Mesenteric fat pad (tissue), 1 donor: ENCODE results near the gene BID. TPM values are rescaled to one million over a fixed set of nuclear protein-coding genes. Genes with fewer than 3 reads are reported as not detected.

Experiments used
- DNase-seq: peaks from one replicate; pipeline ENCODE4 v3.0.0-alpha.2; 2020; ENCODE audit warnings: low spot score
- total RNA-seq: library from RNA; stranded (reverse); fragmentation: NEBNext Ultra II Directional; extraction: Animal tissue kit (Norgen Biotek cat#: 25700); gene quantifications from one replicate; pipeline ENCODE4 v1.2.1, GENCODE V29; 2021
- donor health status: DM: yes; HTN: yes; CAD: no.

BID gene
- total RNA-seq, 1 donor from 2014 or later = 30.6 TPM

GRCh38 chr22:17804331-17805080 lies 30.2 kb upstream of the BID start:
- DNase-seq = no peak

- DNase-seq = no peak
Measured at GRCh38 chr22:17803609-17804270, 29.5 kb upstream of the BID start.

GRCh38 chr22:17802822-17803221 lies 28.6 kb upstream of the BID start:
- DNase-seq = no peak

GRCh38 chr22:17802411-17802810 lies 28.1 kb upstream of the BID start:
- no peak for DNase-seq

- DNase-seq = no peak
Measured at GRCh38 chr22:17797721-17798559, 23.7 kb upstream of the BID start.

- no peak for DNase-seq
Measured at GRCh38 chr22:17796695-17797094, 22.4 kb upstream of the BID start.

GRCh38 chr22:17795661-17796548 lies 21.6 kb upstream of the BID start:
- no peak for DNase-seq

- no peak for DNase-seq
Measured at GRCh38 chr22:17794726-17795542, 20.7 kb upstream of the BID start.

GRCh38 chr22:17792854-17793434 lies 18.7 kb upstream of the BID start:
- no peak for DNase-seq

GRCh38 chr22:17792299-17792698 lies 18.0 kb upstream of the BID start:
- no peak for DNase-seq

GRCh38 chr22:17791196-17791595 lies 16.9 kb upstream of the BID start:
- DNase-seq = no peak

GRCh38 chr22:17789379-17790200 lies 15.3 kb upstream of the BID start:
- DNase-seq = no peak

GRCh38 chr22:17788528-17789378 lies 14.5 kb upstream of the BID start:
- DNase-seq = no peak

- DNase-seq = no peak
Measured at GRCh38 chr22:17787716-17788330, 13.6 kb upstream of the BID start.

- DNase-seq = no peak
Measured at GRCh38 chr22:17787241-17787640, 13.0 kb upstream of the BID start.

- DNase-seq = no peak
Measured at GRCh38 chr22:17786435-17787161, 12.3 kb upstream of the BID start.
